HepG2 (cell line): ENCODE measurements around the gene ASXL3. TPM values are rescaled to one million over a fixed set of nuclear protein-coding genes. Genes with fewer than 3 reads are reported as not detected.

ENCODE experiments used
- ATAC-seq: fragments of 200-7000 bp; cut with Tn5 transposase; 3 replicates; pipeline ENCODE4 v1.9.1; 2020; ENCODE audit warnings: mild to moderate bottlenecking, moderate library complexity
- BruUV-seq: library from RNA; stranded (reverse); fragments of 400-500 nt; replicated peaks from 2 replicates; lab custom pipeline; 2021; lab: Mats Ljungman, UMichigan
- CTCF ChIA-PET: fragments of 300-600 bp; formaldehyde crosslinking; extraction: SDS; loops from one replicate; lab custom pipeline; 2021; ENCODE audit warnings: low total read pairs, inconsistent platforms, low intra/inter-chr PET ratio; lab: Yijun Ruan, JAX
- POLR2A ChIA-PET: fragments of 350-600 bp; sonication (Branson Sonifier 250); formaldehyde crosslinking; loops from one replicate; lab custom pipeline; 2020; ENCODE audit warnings: antibody characterized with exemption, inconsistent platforms; lab: Yijun Ruan, JAX
- DNase-seq: peaks from one replicate; pipeline ENCODE4 v3.0.0-alpha.2; 2015; ENCODE audit warnings: low spot score
- FAIRE-seq: peaks from 3 replicates; lab custom pipeline; 2011; peaks lifted over from hg19 to GRCh38; lab: Jason Lieb, UNC
- H2AFZ ChIP-seq: one replicate; pipeline ENCODE4 v1.6.1; 2011; ENCODE audit warnings: low read length, inconsistent platforms
- H3K27ac ChIP-seq: fragments of 300-600 bp; 3 replicates; pipeline ENCODE4 v1.8.0; 2011; ENCODE audit warnings: mixed run types, mild to moderate bottlenecking, mixed read lengths, low read length, inconsistent platforms; ENCODE audit not compliant: insufficient read depth; ENCODE audit errors: extremely low read length
- H3K27me3 ChIP-seq, 2 experiments: fragments of 200-600 bp in 1 of 2; 2 replicates in 1 of 2; 3 replicates in 1 of 2; pipeline versions ENCODE4 v1.6.0 to v1.8.0; 2011; ENCODE audit warnings: low read length in 2 of 2, mild to moderate bottlenecking in 2 of 2, moderate library complexity in 2 of 2, inconsistent platforms in 1 of 2; ENCODE audit not compliant: insufficient read depth in 2 of 2, control insufficient read depth in 1 of 2
- H3K36me3 ChIP-seq, 2 experiments: fragments of 200-600 bp in 1 of 2; replicated peaks in 1 of 2; 2 replicates in 1 of 2; 3 replicates in 1 of 2; pipeline versions ENCODE4 v1.5.1 to v1.8.0; 2011; ENCODE audit warnings: low read length in 2 of 2, inconsistent platforms in 1 of 2; ENCODE audit not compliant: insufficient read depth in 2 of 2, control insufficient read depth in 1 of 2
- H3K4me1 ChIP-seq: 2 replicates; pipeline ENCODE4 v1.5.1; 2012; ENCODE audit warnings: low read length, inconsistent platforms; ENCODE audit not compliant: insufficient read depth
- H3K4me2 ChIP-seq: 2 replicates; pipeline ENCODE4 v1.6.0; 2011; ENCODE audit warnings: low read depth, low read length, inconsistent platforms
- H3K4me3 ChIP-seq, 3 experiments: fragments of 200-600 bp in 1 of 3; sonication (generic), shearing (Covaris generic) in 1 of 3; replicated peaks in 1 of 3; 2 replicates each; pipeline ENCODE4 v1.5.1; 2011 to 2016; ENCODE audit warnings: low read length in 3 of 3, inconsistent platforms in 2 of 3, low read depth in 2 of 3, mild to moderate bottlenecking in 2 of 3, control low read depth in 1 of 3, mixed read lengths in 1 of 3; ENCODE audit not compliant: insufficient read depth in 1 of 3
- H3K79me2 ChIP-seq: one replicate; pipeline ENCODE4 v1.6.1; 2011; ENCODE audit warnings: low read length, inconsistent platforms; ENCODE audit not compliant: insufficient read depth
- H3K9ac ChIP-seq: 2 replicates; pipeline ENCODE4 v1.6.0; 2011; ENCODE audit warnings: mild to moderate bottlenecking, low read depth, low read length, inconsistent platforms; ENCODE audit not compliant: insufficient read depth
- H3K9me3 ChIP-seq: 2 replicates; pipeline ENCODE4 v1.5.1; 2012; ENCODE audit warnings: mild to moderate bottlenecking, low read length
- H4K20me1 ChIP-seq: 2 replicates; pipeline ENCODE4 v1.6.0; 2011; ENCODE audit warnings: inconsistent platforms, mild to moderate bottlenecking, low read length, moderate library complexity; ENCODE audit not compliant: insufficient read depth
- ATF6 ChIP-seq: sonication (generic); formaldehyde crosslinking; conservative IDR thresholded peaks from 2 replicates; pipeline ENCODE4 v1.4.0; 2020; ENCODE audit warnings: missing genetic modification reagents
- E2F1 ChIP-seq: sonication (generic); formaldehyde crosslinking; IDR thresholded peaks from 2 replicates; pipeline ENCODE4 v1.5.0; 2020; ENCODE audit warnings: missing genetic modification reagents
- EHMT2 ChIP-seq: fragments of 200-600 bp; sonication (generic); IDR thresholded peaks from 2 replicates; pipeline ENCODE4 v1.7.0; 2017; ENCODE audit warnings: antibody characterized with exemption, low read depth, low read length, borderline replicate concordance
- FOSL2 ChIP-seq: sonication (generic); formaldehyde crosslinking; IDR thresholded peaks from 2 replicates; pipeline ENCODE4 v1.4.0; 2020; ENCODE audit warnings: missing genetic modification reagents
- FOXA3 ChIP-seq: IDR thresholded peaks from 2 replicates; pipeline ENCODE4 v1.6.1; 2016; ENCODE audit warnings: missing genetic modification reagents, missing compliant biosample characterization
- HMG20B ChIP-seq: conservative IDR thresholded peaks from 2 replicates; pipeline ENCODE4 v1.6.1; 2016; ENCODE audit warnings: missing genetic modification reagents, missing compliant biosample characterization
- JDP2 ChIP-seq: sonication (generic); formaldehyde crosslinking; IDR thresholded peaks from 2 replicates; pipeline ENCODE4 v1.8.1; 2022; ENCODE audit warnings: missing genetic modification reagents, borderline replicate concordance
- MYPOP ChIP-seq: sonication (generic); formaldehyde crosslinking; IDR thresholded peaks from 2 replicates; pipeline ENCODE4 v1.8.1; 2023; ENCODE audit warnings: mild to moderate bottlenecking, moderate library complexity, missing genetic modification reagents
- NKX3-1 ChIP-seq: sonication (generic); formaldehyde crosslinking; IDR thresholded peaks from 2 replicates; pipeline ENCODE4 v1.5.0; 2020; ENCODE audit warnings: missing genetic modification reagents
- TSC22D2 ChIP-seq: sonication (generic); formaldehyde crosslinking; IDR thresholded peaks from 2 replicates; pipeline ENCODE4 v1.5.1; 2020; ENCODE audit warnings: missing genetic modification reagents, mild to moderate bottlenecking, borderline replicate concordance
- U2AF2 ChIP-seq: fragments of 200-400 bp; formaldehyde crosslinking; IDR thresholded peaks from 2 replicates; pipeline ENCODE4 v1.6.1; 2017; ENCODE audit warnings: low read depth, mild to moderate bottlenecking, low read length
- ZNF225 ChIP-seq: sonication (generic); formaldehyde crosslinking; IDR thresholded peaks from 2 replicates; pipeline ENCODE4 v1.4.0; 2020; ENCODE audit warnings: mild to moderate bottlenecking, missing genetic modification reagents
- ZNF326 ChIP-seq: sonication (generic); formaldehyde crosslinking; IDR thresholded peaks from 2 replicates; pipeline ENCODE4 v1.4.0; 2020; ENCODE audit warnings: missing genetic modification reagents, borderline replicate concordance
- ZSCAN30 ChIP-seq: sonication (generic); formaldehyde crosslinking; IDR thresholded peaks from 2 replicates; pipeline ENCODE4 v1.5.0; 2020; ENCODE audit warnings: mild to moderate bottlenecking, missing genetic modification reagents
- WGBS: methylation state at CpG from one replicate; pipeline ENCODE4 v1.1.6; 2017; ENCODE audit warnings: low lambda C conversion rate; 5-methylcytosine and 5-hydroxymethylcytosine counted together
- in situ Hi-C: cut with HindIII; loops from 2 replicates; pipeline ENCODE4 v1.10.0; 2017; ENCODE audit warnings: low pct_unique_long_range_greater_than_20kb; ENCODE audit not compliant: extremely low pct_ligation_motif_present
- intact Hi-C: fragments of 100-400 bp; cut with micrococcal nuclease; formaldehyde crosslinking; loops from one replicate; pipeline ENCODE4 v1.10.0; 2022; ENCODE audit not compliant: unreplicated experiment
- polyA plus RNA-seq, 8 experiments: library from polyadenylated mRNA; depleted of rRNA in 3 of 8; stranded (reverse) in 7 of 8; unstranded in 1 of 8; fragments of >200 nt; fragmentation: Illumina TruSeq in 4 of 8; extraction: Trizol in 4 of 8; gene quantifications; 2 replicates each; pipeline versions ENCODE4 v1.2.1 to v1.2.3, GENCODE V29; 2011 to 2016; ENCODE audit warnings: low read depth in 4 of 8, missing spikeins in 1 of 8, mixed read lengths in 1 of 8; ENCODE audit not compliant: insufficient read depth in 1 of 8
- total RNA-seq, 5 experiments: library from RNA; depleted of rRNA; stranded (reverse); fragments of >200 nt; fragmentation: Illumina TruSeq; extraction: Trizol; gene quantifications; 2 replicates each; pipeline ENCODE4 v1.2.3, GENCODE V29; 2016; ENCODE audit warnings: low read depth in 1 of 5

The ASXL3 gene
- total and polyA plus RNA-seq, 2 of the 13 experiments (the other 11 are each of a cell fraction or from before 2014, with no cell fraction given), result not detected

GRCh38 chr18:33755931-33756560, 178.0 kb downstream of the ASXL3 start:
- CTCF ChIA-PET, result interaction anchor here (0.6 kb wide), 1 partner anchor 202 kb away, joined by 4 read pairs; no protein-coding TSS in a partner anchor
- in situ Hi-C loops (loop anchor here (25.0 kb wide), 1 partner anchor 519 kb away; no protein-coding TSS in a partner anchor), intact Hi-C loops (no loop called here)
- no peaks in the 10 kb centered on the region for H3K4me1 ChIP-seq
- DNase-seq (no peak), ATAC-seq (no peak), FAIRE-seq (no peak)
- TF ChIP-seq FOSL2 (CRISPR knock-in tag), result peak; percentile 30; the same call in 1 of the 2 replicates
- no peak for TF ChIP-seq MYPOP (CRISPR knock-in tag)
- no peak for TF ChIP-seq HMG20B (CRISPR knock-in tag)
- H4K20me1 ChIP-seq, result no peaks in the 10 kb centered on the region
- no peak overlapping the region for H3K4me2 ChIP-seq
- 7% methylated on average over 6 of the region's 6 CpGs for WGBS
- H2AFZ ChIP-seq, result no peak overlapping the region
- H3K9ac ChIP-seq, result no peak overlapping the region
- no peak overlapping the region for H3K4me3 ChIP-seq
- POLR2A ChIA-PET, result no interaction called here
- H3K9me3 ChIP-seq, result no peaks in the 10 kb centered on the region
- H3K79me2 ChIP-seq, result no peaks in the 10 kb centered on the region
- no TSS peak for BruUV-seq
- H3K27ac ChIP-seq, result no peak overlapping the region
- no peaks in the 10 kb centered on the region for H3K36me3 ChIP-seq
- H3K27me3 ChIP-seq, result no peaks in the 10 kb centered on the region

- Histone ChIP-seq H3K27me3 (no peaks in the 10 kb centered on the region), H3K79me2 (no peaks in the 10 kb centered on the region), H3K36me3 (no peaks in the 10 kb centered on the region), H3K4me3 (no peak overlapping the region), H3K9ac (no peak overlapping the region), H3K4me2 (no peak overlapping the region), H3K4me1 (no peaks in the 10 kb centered on the region), H3K27ac (no peak overlapping the region), H4K20me1 (no peaks in the 10 kb centered on the region), H2AFZ (no peak overlapping the region), H3K9me3 (no peaks in the 10 kb centered on the region)
- no peak for ATAC-seq
- BruUV-seq, result no TSS peak
- POLR2A ChIA-PET, result no interaction called here
- FAIRE-seq, result no peak
- intact Hi-C loops (no loop called here), in situ Hi-C loops (loop anchor here (25.0 kb wide), 1 partner anchor 520 kb away; no protein-coding TSS in a partner anchor)
- TF ChIP-seq EHMT2 (no peak), ATF6 (CRISPR knock-in tag) (no peak), FOXA3 (no peak), E2F1 (CRISPR knock-in tag) (no peak), U2AF2 (no peak), ZNF225 (CRISPR knock-in tag) (no peak), ZSCAN30 (CRISPR knock-in tag) (no peak), JDP2 (no peak), TSC22D2 (CRISPR knock-in tag) (no peak), NKX3-1 (CRISPR knock-in tag) (no peak), ZNF326 (CRISPR knock-in tag) (no peak)
- no peak for DNase-seq
- 8% methylated on average over 1 of the region's 1 CpG for WGBS
- CTCF ChIA-PET, result no interaction called here
Observed at GRCh38 chr18:33757037-33757436, 179.0 kb downstream of the ASXL3 start.
